Measurements from ENCODE around the gene CLSTN2.

Gene CLSTN2

DNA sequence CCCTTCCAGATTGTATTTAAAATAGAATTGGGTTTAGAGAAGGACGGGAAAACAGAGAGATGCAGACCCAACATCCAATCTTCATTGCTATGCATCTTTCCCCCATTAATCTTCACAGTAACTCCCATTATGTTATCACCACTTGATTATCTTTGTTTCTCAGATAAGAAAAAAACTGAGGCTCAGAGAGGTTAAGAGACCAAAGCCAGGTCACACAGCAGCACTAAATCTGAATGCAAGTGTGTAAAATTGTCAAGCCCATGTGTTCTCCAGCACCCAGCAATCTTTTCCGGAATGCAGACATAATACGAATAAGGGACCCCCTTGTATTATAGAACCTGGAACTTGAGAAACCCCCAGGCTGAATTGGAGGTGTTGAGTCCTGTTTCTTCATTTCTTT, 662.4 kb downstream of the CLSTN2 start:
- DNase-seq (ENCODE audit: low read depth): no peak

DNA sequence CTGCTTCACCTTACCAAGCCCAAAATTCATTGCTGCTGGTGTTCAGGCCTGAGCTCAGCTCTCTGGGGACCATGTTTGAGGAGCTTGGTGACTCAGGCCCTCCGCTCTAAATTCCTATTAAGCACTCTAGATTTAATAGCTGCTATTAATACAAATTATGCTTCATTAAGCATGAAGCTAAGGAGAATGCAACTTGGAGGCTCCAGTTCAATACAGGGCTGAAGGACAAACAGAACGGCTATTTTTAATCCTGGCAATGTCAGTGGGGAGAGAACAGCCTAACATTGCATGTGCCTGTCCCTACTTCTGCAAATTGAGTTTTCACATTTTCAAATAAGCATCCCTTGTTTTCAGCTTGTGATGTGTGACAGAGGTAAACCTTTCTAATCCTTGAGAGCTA, 662.8 kb downstream of the CLSTN2 start:
- DNase-seq (ENCODE audit: low read depth): no peak

DNA sequence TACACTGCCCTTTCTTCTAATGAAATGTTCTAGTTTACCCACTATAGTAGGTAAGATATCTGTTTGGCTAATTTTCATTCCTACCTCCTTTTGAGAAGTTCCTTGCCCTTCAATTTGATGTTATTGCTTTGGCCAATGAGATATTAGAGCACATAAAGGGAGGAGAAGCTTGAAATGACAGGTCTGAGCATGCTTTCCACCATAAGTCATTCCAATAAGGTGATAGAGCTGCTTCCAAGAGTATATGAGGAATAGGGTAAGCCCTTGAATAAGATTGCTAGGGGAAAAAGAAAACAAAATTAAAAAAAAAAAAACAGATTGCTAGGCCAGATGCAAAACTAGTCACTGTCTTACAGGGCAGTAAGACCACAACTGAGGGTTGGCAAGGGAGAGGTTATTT, 664.0 kb downstream of the CLSTN2 start:
- DNase-seq (ENCODE audit: low read depth): no peak

DNA sequence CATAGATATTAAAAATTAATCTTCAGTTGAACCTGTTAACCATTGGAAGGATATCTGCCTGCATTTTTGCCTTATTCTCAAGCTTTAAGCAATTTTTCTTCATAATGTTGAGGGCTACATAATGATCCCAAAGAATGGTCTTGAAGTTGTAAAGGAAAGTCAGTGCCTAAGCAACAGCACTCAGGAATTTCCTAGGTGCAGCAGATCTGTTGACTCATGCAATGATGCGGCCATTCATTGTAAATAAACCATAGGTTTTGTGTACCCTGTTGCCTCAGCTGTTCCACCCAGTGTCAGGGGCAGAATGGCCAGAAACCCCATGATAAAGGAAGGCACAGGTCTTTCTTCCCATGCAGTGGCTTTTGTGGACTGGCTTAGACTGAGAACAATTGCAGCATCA, 664.5 kb downstream of the CLSTN2 start:
- DNase-seq (ENCODE audit: low read depth): no peak

DNA sequence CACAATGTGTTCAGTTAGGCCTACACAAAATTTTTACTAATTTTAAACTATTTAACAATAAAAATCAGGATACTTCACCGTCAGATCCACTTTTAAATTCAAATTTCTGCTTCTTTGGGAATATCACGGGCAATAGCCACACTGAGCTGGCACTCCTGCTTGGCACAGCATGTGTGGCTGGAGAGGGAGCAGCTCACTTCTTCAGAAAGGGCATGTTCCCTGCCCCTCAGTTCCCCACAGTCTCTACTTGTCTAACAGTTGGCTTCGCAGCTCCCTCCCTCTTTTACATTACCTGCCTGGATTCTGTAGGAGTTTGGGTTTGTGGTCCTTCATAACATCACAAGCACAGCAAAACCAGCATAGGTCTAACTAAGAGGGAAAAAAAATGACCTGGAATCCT, 666.9 kb downstream of the CLSTN2 start:
- DNase-seq (ENCODE audit: low read depth): no peak

DNA sequence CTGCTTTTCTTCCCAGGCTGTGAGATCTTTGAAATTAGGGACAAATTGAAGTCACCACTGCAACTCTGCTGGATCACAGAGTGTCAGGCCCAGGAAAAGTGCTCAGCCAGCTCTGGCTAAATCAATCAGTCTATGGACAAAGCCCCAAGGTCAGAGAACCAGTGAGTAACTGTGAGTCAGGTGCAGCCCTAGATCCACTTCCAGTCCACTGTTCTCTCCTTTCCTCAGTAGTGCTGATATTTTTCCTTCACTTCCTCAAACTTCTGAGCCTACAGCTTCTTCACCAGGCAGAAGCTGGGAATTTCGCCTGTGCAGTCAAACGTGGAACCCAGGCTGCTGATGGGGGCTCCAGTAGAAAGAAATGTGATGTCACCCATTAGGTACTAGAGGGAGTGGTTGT, 667.8 kb downstream of the CLSTN2 start:
- no peak for DNase-seq (ENCODE audit: low read depth)

DNA sequence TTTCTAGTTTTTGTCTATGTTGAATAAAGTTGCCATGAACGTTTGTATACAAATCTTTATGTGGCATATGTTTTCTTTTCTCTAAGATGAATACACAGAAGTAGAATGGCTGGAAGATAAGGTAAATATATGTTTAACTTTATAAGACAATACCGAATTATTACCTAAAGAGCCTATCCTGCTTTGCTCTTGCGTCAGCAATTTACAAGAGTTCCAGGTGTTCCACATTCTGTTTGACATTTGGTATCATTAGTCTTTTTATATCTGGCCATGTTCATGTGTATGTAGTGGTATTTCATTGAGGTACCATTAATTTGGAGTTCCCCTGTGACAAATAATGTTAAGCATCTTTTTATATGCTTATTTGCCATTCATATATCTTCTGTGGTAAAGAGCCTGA, 668.8 kb downstream of the CLSTN2 start:
- DNase-seq (ENCODE audit: low read depth): no peak

DNA sequence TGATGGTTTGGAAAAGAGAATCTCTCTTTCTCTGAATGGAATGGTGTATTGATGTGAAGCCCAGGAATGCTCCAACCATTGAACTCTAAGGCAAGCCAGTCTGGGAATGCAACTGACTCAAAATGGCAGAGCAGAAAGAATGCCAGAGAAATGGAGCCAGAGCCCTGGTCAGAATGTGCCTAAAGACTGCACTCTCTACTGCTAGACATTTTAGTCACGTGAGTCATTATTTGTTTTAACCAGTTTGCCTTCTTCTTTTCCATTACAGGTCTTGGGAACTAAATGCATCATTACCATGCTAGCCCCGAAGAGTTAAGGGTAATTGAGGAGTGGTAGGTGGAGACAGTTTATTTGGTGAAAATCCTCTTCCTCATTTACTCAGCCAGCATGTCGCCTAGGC, 675.6 kb downstream of the CLSTN2 start:
- no peak for DNase-seq (ENCODE audit: low read depth)

DNA sequence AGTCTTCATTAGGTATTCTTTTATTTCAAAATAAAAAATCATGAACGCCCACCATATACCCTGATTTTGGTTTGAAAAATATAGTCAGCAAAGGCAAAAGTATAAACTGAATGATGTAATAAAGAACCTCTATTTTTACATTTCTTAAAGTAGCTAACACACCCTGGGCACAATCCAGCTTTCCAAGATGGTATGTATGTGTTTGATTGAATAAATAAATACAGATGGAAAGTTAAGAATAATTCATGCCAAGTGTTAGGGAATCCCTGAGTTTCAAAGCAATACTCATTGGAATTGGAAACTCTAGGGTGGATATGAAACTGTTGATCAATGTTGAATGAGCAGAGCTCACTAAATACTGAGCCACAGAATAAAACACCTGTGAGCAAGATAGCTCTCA, 679.0 kb downstream of the CLSTN2 start:
- no peak for DNase-seq (ENCODE audit: low read depth)

DNA sequence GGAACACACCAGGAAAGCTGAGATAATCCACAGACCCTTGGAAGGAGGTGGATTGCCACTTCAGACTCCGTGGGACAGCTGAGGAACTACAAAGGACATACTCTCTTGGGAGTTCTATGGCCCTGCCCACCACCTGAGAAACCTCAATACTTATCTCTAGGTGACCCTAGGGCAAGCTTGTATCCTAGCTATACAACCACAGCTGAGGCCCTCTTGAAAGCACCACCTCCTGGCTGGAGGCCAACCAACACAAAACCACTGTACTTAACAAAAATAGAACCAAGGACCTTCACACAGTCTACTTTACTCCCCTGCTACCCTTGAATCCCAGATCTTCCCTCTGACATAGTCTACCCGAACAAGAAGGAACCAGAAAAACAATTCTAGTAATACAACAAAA, 682.1 kb downstream of the CLSTN2 start:
- DNase-seq (ENCODE audit: low read depth): no peak

DNA sequence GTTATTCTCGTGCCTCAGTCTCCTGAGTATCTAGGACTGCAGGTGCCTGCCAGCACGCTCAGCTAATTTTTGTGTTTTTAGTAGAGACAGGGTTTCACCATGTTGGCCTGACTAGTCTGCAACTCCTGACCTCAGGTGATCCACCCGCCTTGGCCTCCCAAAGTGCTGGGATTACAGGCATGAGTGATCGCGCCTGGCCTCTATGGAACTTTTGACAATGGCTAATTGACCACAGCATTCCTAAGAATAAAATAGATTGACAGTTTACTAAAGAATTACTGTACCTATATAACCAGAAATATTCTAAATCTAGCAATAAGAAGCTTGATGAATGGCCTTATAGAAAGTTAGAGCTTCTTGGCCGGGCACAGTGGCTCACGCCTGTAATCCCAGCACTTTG, 691.9 kb downstream of the CLSTN2 start:
- no peak for DNase-seq (ENCODE audit: low read depth)

Data from stromal cell of bone marrow (primary cell).